Superior temporal gyrus (tissue), 1 donor: ENCODE results near the gene CCDC112.
A peak's percentile ranks its signal among the peaks of the same experiment; 100 is the strongest.

ENCODE experiments used
- DNase-seq: peaks from one replicate; pipeline ENCODE4 v3.0.0-alpha.2; 2016; ENCODE audit errors: extremely low spot score

CCDC112 gene

DNA sequence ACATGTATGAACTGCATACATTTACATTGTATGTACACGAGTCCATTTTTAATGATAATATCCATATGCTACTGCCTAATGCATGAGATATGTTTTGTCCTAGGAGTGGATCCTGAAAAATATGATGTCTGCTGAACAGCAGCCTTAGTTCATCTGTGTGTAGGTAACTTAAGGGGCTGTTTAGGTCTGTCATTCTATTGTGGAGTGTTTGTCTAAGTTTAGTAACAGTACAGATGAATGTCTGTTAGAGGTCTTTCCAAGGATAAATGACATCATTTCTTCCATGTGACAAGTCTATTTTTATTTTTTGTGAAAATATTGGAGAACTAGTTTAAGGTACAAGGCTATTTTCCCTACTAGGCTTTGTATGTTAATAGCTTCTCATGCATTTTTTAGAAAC is 22.6 kb upstream of the CCDC112 start:
- no peak for DNase-seq

DNA sequence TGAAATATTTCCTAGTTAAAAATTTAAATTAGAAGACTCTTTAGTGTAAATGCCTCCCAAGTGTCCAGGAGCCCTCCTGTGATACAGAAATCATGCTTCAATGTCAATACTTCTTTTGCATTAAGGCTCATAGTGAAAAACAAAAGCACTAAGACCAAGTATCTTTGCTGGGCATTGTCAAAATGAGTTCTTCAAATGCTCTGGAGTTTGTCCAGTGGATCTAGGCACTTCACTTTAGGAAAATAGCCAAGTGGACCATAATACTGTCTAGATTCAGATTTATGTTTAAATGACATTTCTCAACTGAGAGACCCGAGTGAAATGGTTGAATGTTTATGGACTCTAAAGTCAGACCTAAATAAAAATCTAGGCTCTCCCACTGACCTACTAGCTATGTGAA is 21.3 kb upstream of the CCDC112 start:
- DNase-seq: no peak

DNA sequence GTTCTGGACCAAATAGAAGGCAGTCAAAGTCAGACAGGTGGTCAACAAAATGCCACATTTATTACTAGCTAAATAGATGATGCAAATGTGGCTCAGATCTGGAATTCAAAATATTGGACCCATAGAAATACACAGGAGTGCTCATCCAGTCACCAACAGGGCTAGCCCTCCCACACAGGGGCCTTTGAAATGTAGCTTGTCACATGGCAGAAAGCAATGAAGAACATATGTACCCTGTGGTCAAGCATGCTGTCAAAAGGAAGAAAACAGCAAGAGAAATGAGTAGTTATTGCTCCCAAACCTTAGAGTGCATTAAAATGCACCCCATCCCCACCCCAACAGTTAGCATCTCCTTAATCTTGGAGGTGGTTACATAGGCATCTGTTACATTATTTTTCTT is 20.9 kb upstream of the CCDC112 start:
- DNase-seq: no peak

DNA sequence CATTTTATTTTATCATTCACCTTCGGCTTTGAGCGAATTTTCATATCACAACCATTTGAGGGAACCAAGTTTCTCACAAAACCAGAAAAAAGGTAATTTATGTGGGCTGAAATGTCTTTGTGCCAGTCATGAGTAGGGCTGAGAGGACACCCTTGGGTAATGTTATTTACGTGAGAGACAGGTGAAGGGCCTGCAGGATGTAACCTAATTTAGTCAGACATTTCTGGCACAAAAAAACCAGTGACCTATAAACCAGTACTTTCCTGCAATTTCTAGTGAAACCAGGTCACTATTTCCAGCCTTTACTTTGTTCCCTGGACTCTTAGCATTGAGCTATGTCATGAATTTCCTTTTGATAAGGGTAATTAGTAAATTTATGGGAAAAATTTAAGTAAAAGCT is 17.2 kb upstream of the CCDC112 start:
- DNase-seq: no peak

DNA sequence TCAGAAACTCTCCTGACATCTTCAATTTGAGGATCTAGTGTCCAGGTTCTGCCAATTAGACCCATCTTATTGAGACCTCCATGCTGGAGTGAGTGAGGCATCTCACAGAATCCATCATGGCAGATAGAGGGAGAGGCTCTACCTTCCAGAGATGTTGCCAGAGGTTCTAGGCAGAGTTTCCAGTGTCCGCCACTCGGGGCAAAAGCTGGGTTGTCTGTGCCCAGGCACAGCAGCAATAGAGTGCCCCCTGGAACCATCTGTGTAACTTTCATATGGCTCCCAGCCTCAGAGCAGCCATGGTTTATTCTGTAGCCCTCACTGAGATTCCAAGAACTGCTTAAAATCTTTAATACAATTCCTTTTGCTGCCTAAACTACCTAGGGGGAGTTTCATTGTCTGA is 16.6 kb upstream of the CCDC112 start:
- DNase-seq: no peak

DNA sequence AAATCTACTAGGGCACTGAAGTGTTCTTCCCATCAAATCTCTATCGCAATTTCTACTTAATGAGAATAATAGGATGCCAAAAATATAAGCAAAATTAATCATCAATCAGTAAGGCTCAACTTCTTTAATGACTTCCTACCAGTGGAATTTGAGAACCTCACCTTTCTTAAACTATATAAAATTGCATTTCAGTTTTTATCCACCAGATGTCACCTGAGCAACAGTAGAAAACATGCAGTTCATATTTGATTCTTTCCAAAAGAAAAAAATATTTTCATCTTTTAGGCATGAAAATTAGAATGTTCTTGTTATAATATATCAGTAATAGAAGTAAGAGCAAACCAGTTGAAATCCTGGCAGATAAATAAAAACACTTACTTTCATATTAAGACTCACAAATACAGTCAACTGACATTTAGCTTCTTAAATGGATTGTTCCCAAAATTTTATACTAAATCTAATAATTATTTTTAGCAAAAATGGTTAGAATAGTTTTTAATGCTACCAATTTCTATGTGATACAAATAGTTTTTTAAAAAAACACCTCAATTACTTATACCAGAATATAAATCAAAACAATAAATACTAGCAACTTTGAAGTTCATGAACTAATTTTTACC is 13.4 kb upstream of the CCDC112 start:
- DNase-seq: peak; percentile 81

DNA sequence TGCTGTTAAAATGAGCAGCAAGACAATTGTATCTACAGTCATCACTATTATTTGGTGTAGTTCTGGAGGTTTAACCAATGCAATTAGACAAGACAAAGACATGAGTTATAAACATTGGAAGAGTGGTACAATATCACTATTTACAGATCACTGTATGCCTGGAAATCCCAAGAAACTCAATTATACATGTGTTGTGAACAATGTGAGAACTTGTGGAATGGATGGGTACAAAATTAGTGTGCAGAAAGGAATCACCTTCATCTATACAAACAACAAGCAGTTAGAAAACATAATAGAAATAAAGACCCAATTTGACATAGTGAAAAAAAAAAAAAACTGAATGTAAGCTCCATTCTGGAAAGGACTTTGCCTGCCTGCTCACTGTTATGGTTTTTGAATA is 12.4 kb upstream of the CCDC112 start:
- DNase-seq: no peak

DNA sequence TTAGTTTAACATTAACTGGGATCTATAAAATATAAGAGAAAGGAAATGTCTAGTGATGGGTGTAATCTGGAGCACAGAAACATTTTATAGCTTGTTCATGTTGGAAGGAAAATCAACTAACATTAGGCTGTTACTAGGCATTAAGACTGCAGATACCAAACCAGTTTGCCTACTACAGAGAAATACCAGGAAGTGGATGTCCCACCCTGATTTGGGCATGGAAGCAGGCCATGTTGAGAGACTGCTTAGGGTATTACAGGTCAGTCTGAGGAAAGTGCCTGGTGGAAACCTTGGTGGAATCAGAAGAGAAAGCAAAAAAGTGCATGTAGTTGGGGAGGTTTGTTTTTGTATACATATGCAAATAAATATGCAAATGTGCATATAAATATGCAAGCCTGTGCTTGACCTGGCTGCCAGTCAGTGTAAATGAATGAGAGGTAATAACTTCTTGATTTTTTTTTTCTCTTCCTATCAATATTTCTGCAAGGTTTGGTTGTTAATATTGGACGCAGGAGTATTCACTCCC is 9.6 kb upstream of the CCDC112 start:
- no peak for DNase-seq

DNA sequence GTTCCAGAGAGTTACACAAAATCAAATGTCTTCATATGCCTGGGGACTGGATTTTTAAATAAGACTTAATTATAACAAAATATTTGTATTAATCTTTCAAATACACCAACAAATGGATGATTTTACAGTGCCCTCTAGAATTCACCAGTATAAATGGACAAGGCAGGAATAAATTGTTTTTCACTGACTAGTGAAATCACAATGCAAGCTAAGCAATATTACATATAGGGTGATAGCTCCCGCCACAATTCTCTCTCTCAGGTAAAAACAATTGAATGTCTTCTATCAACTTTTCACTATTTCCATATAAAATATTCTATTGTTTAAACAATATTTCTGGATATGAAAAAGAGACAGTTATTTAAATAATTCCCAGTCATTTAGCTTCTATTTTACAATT is 8.0 kb upstream of the CCDC112 start:
- DNase-seq: no peak

DNA sequence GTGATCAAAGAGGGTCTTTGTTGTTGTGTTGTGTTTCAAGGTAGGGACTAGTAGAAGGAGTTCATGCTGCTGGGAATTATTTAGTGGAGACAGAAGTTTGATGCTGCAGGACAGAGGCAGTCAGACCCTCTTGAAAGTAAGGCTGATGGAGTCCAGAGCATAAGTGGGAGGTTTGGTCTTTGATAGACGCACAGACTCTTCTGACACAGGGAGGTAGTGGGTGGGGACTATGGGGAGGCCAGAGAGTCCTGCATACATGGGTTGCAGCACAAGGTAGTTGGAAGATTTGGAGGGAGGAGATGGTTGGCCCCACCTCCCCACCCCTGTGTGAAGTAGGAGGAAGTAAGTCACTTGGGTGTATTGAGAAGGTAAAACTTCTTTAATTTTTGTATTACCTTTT is 2.4 kb upstream of the CCDC112 start:
- no peak for DNase-seq

DNA sequence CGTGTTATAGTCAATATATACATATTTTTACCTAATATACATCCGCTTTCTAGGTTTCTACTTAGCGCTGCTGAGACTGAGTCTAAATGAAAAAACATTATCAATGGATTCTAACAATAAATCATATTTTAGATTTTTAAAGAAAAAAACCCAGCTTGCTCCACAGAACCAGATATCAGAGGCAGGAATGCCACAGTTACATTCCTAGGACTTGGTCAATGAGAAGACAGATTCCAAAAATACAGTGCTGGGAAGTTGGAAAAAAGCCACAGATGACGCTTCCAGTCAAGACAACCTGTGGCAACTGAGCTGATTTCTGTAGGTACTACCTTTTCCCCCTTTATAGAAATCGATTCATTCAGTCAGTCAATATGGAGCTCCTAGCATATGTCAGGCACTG is 577 bp upstream of the CCDC112 start:
- peak; percentile 38 for DNase-seq

DNA sequence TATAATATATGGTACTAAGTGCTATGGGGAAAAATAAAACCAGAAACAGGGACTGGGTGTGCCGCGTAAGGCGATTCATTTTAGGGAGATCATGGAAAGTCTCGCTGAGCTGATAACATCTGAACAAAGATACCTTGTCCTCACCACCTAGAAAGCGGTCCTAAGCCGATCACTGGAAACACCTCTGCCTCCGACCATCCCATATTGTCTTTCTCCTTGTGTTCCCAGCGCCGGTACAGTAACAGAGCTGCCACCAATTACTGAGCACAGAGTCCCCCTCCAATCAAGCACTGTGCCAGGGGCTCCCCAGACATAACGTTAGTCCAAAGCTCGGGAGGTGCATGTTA is 704 bp downstream of the CCDC112 start:
- no peak for DNase-seq

DNA sequence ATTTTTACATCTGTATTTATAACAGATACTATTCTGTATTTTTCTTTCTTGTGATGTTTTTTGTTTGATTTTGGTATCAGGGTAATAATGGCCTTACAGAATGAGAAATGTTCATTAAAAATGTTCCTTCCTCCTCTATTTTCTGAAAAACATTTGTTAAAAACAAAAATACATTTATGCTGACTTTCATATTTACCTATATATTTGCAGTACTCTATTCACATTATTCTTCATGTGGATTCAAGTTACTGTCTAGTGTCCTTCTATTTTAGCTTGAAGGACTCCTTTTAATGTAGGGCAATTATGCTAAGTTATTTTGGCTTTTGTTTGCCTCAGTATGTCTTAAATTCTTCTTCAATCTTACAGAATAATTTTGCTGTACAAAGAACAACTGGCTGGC is 5.1 kb downstream of the CCDC112 start:
- DNase-seq: no peak

DNA sequence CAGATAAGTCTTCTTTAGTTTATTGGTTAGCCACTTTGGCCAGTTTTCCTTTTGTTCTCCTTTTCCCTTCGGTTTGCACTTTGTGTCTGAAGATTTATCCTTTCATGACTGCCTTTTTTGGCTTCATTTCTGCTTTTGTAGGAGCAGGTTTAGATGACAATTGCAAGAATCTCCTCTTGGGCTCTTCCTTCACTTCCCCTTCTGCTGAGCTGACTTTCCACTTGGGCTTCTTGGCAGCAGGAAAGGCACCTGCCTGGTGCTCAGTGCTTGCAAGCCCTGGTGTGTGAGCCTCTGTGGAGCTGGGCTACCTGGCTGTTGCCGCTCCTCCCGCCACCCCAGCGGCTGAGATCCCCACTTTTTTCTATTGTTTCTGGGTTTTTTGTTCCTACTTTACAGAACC is 7.3 kb downstream of the CCDC112 start:
- DNase-seq: no peak

DNA sequence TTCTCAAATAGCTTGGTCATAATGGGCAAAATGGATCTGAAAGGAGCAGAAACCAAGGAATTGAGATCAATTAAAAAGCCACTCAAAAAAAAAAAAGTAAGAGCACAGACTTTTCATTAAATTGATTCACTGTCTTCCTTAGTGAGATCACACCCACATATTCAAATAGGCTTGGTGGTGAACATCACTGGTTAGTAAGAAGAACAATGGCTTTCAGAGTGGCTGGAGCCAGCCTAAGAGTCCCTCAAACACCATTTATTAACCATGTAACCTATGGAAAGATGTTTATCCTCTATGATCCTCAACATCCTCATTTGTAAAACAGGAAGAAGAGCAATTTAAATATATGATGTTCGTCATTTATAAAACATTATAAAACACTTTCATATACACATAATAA is 12.4 kb downstream of the CCDC112 start:
- DNase-seq: peak; percentile 47

DNA sequence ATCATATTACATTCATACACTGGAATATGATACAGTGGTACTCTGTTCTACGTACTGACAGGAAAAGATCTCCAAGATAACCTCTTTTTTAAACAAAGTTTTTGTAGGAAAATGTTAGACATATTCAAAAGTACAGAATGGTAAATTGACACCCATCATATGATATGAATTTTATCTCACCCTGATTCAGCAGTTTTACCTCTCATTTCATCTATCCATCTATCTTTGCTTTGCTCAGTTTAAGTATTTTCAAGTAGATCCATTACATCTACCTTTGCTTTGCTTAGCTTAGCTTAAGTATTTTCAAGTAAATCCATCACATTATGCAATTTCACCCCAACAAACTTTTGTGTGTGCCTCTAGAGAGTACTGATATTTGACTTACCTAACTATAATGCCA is 14.3 kb downstream of the CCDC112 start:
- DNase-seq: no peak

DNA sequence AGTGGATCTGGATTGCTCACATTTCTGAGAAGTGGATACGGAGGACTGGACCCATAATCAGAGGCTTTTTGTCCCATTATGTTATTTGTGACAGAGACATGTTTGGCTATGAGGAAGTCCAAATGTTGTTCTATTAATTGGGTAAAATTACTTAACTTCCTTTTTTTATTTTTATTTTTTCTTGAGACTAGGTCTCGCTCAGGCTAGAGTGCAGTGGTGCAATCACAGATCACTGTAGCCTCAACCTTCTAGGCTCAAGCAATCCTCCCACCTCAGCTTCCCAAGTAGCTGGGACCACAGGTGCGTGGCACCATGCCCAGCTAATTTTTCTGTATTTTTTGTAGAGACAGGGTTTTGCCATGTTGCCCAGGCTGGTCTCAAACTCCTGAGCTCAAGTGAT is 21.9 kb downstream of the CCDC112 start:
- DNase-seq: no peak

DNA sequence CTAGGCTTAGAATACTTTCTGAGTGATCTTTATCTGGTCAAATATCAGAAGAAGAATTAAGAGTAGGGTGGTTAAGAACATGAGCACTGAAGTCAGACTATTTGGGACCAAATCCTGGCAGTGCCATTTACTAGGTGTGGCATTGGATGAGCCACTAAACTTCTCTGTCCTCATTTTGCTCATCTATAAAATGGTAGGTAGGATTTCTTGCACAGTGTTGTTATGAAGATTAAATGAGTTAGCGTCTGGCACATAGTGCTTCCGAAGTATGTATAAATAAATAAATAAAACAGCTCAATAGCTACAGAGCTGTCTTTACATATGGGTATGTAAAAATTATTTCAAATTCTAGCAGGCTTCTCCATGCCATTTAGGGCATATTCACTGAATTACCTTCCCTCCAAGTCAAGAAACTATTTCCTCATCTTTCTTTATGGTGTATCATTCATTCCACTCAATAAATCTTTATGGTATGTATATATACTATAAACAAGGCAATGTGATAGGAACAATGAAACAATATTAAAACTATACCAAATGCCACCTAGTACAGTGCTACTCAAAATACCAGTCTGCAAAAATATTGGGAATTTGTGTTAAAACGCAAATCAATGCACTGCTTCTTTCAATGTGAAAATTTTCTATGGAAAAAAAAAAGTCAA is 24.0 kb downstream of the CCDC112 start:
- no peak for DNase-seq

DNA sequence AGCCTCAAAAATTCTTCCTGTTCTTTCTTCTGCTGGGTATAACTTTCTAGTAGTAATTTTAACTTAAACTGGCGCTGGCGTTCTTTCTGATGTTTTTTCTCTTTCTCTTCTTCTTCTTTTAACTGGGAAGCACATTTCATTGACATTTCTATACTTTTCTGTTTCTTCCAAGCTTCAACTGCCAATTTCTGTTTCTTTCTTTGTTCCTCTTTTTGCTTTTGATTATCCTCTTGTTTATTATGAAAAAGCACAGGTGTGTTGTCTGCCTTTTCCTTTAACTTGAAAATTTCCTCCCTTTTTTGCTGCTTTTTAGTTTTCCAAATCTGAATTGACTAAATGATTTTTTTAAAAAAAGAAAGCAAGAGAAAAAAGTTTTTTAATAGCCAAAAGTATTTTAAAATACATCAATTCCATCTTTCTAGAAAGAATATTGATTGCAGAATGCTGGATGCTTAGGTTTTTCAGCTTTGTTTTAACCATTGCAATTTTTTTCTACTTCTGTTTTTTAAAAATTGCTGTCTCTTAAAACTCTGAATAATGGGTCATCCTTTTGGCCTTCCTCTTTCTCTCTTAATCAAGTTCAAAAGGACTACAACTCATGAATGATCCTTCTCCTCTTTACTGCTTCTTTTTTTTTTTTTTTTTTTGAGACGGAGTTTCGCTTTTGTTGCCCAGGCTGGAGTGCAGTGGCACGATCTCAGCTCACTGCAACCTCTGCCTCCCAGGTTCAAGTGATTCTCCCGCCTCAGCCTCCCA is 25.0 kb downstream of the CCDC112 start:
- no peak for DNase-seq

DNA sequence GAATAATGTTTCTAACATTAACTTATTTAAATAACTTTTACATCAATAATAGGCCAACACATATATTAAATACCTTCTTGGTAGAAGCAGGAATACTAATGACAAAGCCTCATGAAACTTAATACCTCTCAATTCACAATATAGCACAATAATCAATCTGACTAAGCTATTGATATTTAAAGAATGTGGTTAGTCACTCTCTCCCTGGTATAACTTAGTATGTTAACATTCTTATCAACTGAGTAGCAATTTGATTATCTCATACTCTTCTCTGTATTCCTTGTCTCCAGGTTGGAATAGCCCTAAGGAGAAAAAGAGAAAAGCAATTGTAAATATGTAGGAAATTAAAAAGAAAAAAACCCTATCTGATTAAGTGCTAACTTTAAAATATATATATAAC is 28.8 kb downstream of the CCDC112 start:
- no peak for DNase-seq

DNA sequence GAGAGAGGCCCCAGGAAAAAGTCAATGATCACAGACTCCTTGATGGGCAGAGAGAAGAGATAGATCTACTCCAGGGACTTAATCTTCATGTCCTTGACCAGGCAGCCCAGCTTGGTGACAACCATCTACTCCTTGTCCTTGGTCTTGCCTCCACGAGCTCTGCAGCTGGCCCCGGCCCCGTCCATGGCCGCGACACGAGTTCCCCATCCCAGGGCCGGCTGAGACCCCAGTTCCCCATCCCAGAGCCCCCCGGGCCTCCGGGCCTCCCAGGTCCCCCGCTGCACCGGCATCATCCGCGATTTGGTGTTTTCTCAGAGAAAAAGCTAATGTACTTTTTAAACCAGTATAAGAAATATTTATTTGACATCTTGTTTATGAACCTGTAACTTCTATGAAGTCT is 31.2 kb downstream of the CCDC112 start:
- DNase-seq: no peak

DNA sequence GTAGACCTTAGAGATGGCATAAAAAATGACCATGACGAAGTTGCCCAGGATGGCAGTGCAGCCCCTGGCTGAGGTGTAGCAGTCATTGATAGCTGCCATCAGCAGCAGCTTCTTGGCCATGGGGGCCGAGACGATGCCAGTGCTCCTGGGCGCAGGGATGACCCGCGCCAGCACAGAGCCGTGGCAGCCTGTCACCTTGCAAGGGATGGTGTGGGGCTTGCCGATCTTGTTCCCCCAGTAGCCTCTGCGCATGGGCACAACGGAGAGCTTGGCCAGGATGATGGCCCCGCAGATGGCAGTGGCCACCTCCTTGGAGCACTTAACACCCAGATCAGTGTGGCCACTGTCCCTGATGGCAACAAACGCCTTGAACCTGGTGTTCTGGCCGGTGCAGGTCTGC is 31.7 kb downstream of the CCDC112 start:
- no peak for DNase-seq

DNA sequence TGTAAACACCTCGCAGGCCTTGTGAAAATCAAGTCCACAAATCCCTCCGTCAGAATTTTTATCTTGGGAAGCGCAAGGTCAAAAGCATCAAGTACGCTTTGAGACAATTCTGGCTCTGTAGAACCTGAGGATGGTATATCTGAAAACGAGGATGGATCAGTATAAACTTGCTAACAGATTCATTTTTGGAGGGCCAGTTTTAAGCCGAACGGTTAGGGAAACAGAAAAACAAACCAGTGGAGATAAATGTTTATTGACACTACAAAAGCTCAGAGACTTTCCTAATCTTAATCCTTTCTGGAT is 33.4 kb downstream of the CCDC112 start:
- DNase-seq: no peak
